Peyer's patch (tissue), 4 donors: ENCODE data around the gene CA4. TPM values are rescaled to one million over a fixed set of nuclear protein-coding genes. Genes with fewer than 3 reads are reported as not detected.

Source experiments
- DNase-seq, 3 donors: peaks; one replicate each; pipeline ENCODE4 v3.0.0-alpha.2; 2017 to 2019
- H3K27ac ChIP-seq, 4 donors: fragments of 200-600 bp; sonication (generic); one replicate each; pipeline ENCODE4 v1.5.1; 2016 to 2019
- H3K27me3 ChIP-seq, 2 donors: fragments of 200-600 bp; sonication (generic); one replicate each; pipeline ENCODE4 v1.5.1; 2019
- H3K36me3 ChIP-seq, 3 donors: fragments of 200-600 bp; sonication (generic); one replicate each; pipeline ENCODE4 v1.5.1; 2016 to 2019
- H3K4me1 ChIP-seq, 4 donors: fragments of 200-600 bp; sonication (generic); one replicate each; pipeline ENCODE4 v1.5.1; 2016 to 2019
- H3K4me3 ChIP-seq, 4 donors: fragments of 200-600 bp; sonication (generic); 1 replicate in 3 of 4; 2 replicates in 1 of 4; pipeline ENCODE4 v1.5.1; 2016 to 2019; ENCODE audit warnings: mild to moderate bottlenecking in 1 of 4
- H3K9me3 ChIP-seq, 4 donors: fragments of 200-600 bp; sonication (generic); one replicate each; pipeline ENCODE4 v1.5.1; 2016 to 2019; ENCODE audit warnings: mild to moderate bottlenecking in 1 of 4
- CTCF ChIP-seq, 6 experiments: fragments of 450-650 bp in 4 of 6; fragments of 200-600 bp in 2 of 6; sonication (generic) in 1 of 6; IDR thresholded peaks; one replicate each; pipeline ENCODE4 v1.5.1; 2017 to 2019; ENCODE audit warnings: antibody characterized with exemption in 6 of 6, mild to moderate bottlenecking in 3 of 6, moderate library complexity in 1 of 6
- POLR2A ChIP-seq, 2 donors: fragments of 450-650 bp; IDR thresholded peaks; one replicate each; pipeline ENCODE4 v1.5.1; 2017; ENCODE audit warnings: antibody characterized with exemption in 2 of 2, mild to moderate bottlenecking in 2 of 2, moderate library complexity in 2 of 2
- total RNA-seq, 4 donors: library from RNA; depleted of rRNA; stranded (reverse); fragments of >200 nt; gene quantifications; one replicate each; pipeline ENCODE4 v1.1.0, GENCODE V29; 2016

Gene CA4
- total RNA-seq, 4 donors from 2014 or later, result 1.6 to 18.4 (median 12.3) TPM; not detected in 1

GRCh38 chr17:60127068-60128064 lies 22.4 kb upstream of the CA4 start:
- TF ChIP-seq POLR2A (IDR thresholded peaks at IDR 0.05), result no peak
- TF ChIP-seq CTCF (IDR thresholded peaks at IDR 0.05), result no peak
- Histone ChIP-seq H3K9me3 (no peaks in the 10 kb centered on the region), H3K27ac (no peak overlapping the region), H3K4me3 (no peak overlapping the region), H3K27me3 (no peaks in the 10 kb centered on the region), H3K4me1 (no peaks in the 10 kb centered on the region), H3K36me3 (no peaks in the 10 kb centered on the region)
- peak in 1 of 3 donors; percentile 33 for DNase-seq

GRCh38 chr17:60128171-60128859 lies 21.5 kb upstream of the CA4 start:
- Histone ChIP-seq H3K9me3 (no peaks in the 10 kb centered on the region), H3K36me3 (no peaks in the 10 kb centered on the region), H3K27me3 (no peaks in the 10 kb centered on the region), H3K4me1 (no peaks in the 10 kb centered on the region), H3K4me3 (no peak overlapping the region), H3K27ac (no peak overlapping the region)
- DNase-seq, result peak in 1 of 3 donors; percentile 14
- TF ChIP-seq POLR2A (IDR thresholded peaks at IDR 0.05) (no peak), CTCF (IDR thresholded peaks at IDR 0.05) (no peak)

- TF ChIP-seq POLR2A (IDR thresholded peaks at IDR 0.05), result no peak
- no peak for TF ChIP-seq CTCF (IDR thresholded peaks at IDR 0.05)
- Histone ChIP-seq H3K4me3 (no peak overlapping the region), H3K27me3 (no peaks in the 10 kb centered on the region), H3K9me3 (no peaks in the 10 kb centered on the region), H3K4me1 (peaks cover 0 to 3% (median under 1%) of the 10 kb centered on the region in 4 donors), H3K27ac (no peak overlapping the region), H3K36me3 (no peaks in the 10 kb centered on the region)
- DNase-seq, result no peak
These were observed 20.6 kb upstream of the CA4 start for GRCh38 chr17:60129164-60129563.

GRCh38 chr17:60130466-60130865 lies 19.3 kb upstream of the CA4 start:
- Histone ChIP-seq H3K36me3 (no peaks in the 10 kb centered on the region), H3K4me3 (no peak overlapping the region), H3K27me3 (no peaks in the 10 kb centered on the region), H3K9me3 (no peaks in the 10 kb centered on the region), H3K27ac (no peak overlapping the region), H3K4me1 (peaks cover 0 to 13% (median 5%) of the 10 kb centered on the region in 4 donors)
- no peak for DNase-seq
- TF ChIP-seq CTCF (IDR thresholded peaks at IDR 0.05), result no peak
- TF ChIP-seq POLR2A (IDR thresholded peaks at IDR 0.05), result no peak

GRCh38 chr17:60134396-60135150 lies 15.2 kb upstream of the CA4 start:
- H3K4me3 ChIP-seq, result peak overlapping the region; percentile 45 to 69 (median 65)
- H3K9me3 ChIP-seq, result no peaks in the 10 kb centered on the region
- DNase-seq, result peak in 2 of 3 donors; percentile 34 to 47
- TF ChIP-seq CTCF (IDR thresholded peaks at IDR 0.05), result no peak
- no peak for TF ChIP-seq POLR2A (IDR thresholded peaks at IDR 0.05)
- H3K27ac ChIP-seq, result peak overlapping the region in 3 of 4 donors; percentile 53 to 64 (median 59)
- H3K27me3 ChIP-seq, result peaks cover 0 to 10% of the 10 kb centered on the region in 2 donors
- H3K36me3 ChIP-seq, result no peaks in the 10 kb centered on the region
- H3K4me1 ChIP-seq, result peaks cover 0 to 14% (median 8%) of the 10 kb centered on the region in 4 donors
